MM.1S (cell line): ENCODE measurements around the gene KLK1.

Experiments
- DNase-seq: peaks from one replicate; pipeline ENCODE4 v3.0.0-alpha.2; 2015
- H2AFZ ChIP-seq: fragments of 300-600 bp; sonication (generic); 2 replicates; pipeline ENCODE4 v1.6.0; 2016; ENCODE audit warnings: antibody characterized with exemption, low read length
- H3F3A ChIP-seq: fragments of 300-600 bp; sonication (generic); 2 replicates; pipeline ENCODE4 v1.6.1; 2016; ENCODE audit warnings: mild to moderate bottlenecking, antibody characterized with exemption, low read length, moderate library complexity, mixed read lengths; ENCODE audit not compliant: insufficient read depth
- H3K27ac ChIP-seq: fragments of 300-600 bp; sonication (generic); 2 replicates; pipeline ENCODE4 v1.5.1; 2016; ENCODE audit warnings: mild to moderate bottlenecking, low read length
- H3K27me3 ChIP-seq: fragments of 300-600 bp; sonication (generic); replicated peaks from 2 replicates; pipeline ENCODE4 v1.6.0; 2016; ENCODE audit warnings: low read length; ENCODE audit not compliant: insufficient read depth
- H3K36me3 ChIP-seq: fragments of 300-600 bp; sonication (generic); replicated peaks from 2 replicates; pipeline ENCODE4 v1.6.1; 2016; ENCODE audit warnings: mild to moderate bottlenecking, low read length, mixed read lengths; ENCODE audit not compliant: insufficient read depth
- H3K4me1 ChIP-seq: fragments of 300-600 bp; sonication (generic); 2 replicates; pipeline ENCODE4 v1.6.1; 2016; ENCODE audit warnings: low read length, mixed read lengths
- H3K4me2 ChIP-seq: fragments of 300-600 bp; sonication (generic); 2 replicates; pipeline ENCODE4 v1.6.0; 2016; ENCODE audit warnings: low read depth, low read length
- H3K4me3 ChIP-seq: fragments of 300-600 bp; sonication (generic); 2 replicates; pipeline ENCODE4 v1.5.1; 2016; ENCODE audit warnings: low read length, mixed read lengths
- H3K79me2 ChIP-seq: fragments of 300-600 bp; sonication (generic); 2 replicates; pipeline ENCODE4 v1.6.1; 2016; ENCODE audit warnings: mixed run types, low read length, mixed read lengths
- H3K9ac ChIP-seq: fragments of 300-600 bp; sonication (generic); 2 replicates; pipeline ENCODE4 v1.6.1; 2016; ENCODE audit warnings: low read length, mixed read lengths
- H3K9me2 ChIP-seq: fragments of 300-600 bp; sonication (generic); replicated peaks from 2 replicates; pipeline ENCODE4 v1.6.1; 2016; ENCODE audit warnings: mild to moderate bottlenecking, low read length, mixed read lengths; ENCODE audit not compliant: insufficient read depth
- H3K9me3 ChIP-seq: fragments of 300-600 bp; sonication (generic); replicated peaks from 2 replicates; pipeline ENCODE4 v1.6.1; 2016; ENCODE audit warnings: mild to moderate bottlenecking, low read length, mixed read lengths; ENCODE audit not compliant: insufficient read depth
- H4K20me1 ChIP-seq: fragments of 300-600 bp; sonication (generic); 2 replicates; pipeline ENCODE4 v1.6.1; 2016; ENCODE audit warnings: mild to moderate bottlenecking, low read length, moderate library complexity, mixed read lengths; ENCODE audit not compliant: insufficient read depth
- CTCF ChIP-seq: fragments of 300-600 bp; sonication (generic); IDR thresholded peaks from 2 replicates; pipeline ENCODE4 v1.5.1; 2016; ENCODE audit warnings: antibody characterized with exemption, low read length, mixed read lengths
- EZH2 ChIP-seq: fragments of 300-600 bp; sonication (generic); optimal IDR thresholded peaks from 2 replicates; pipeline ENCODE3; 2017; ENCODE audit warnings: low read depth, mild to moderate bottlenecking, antibody characterized with exemption, low read length, mixed read lengths
- EZH2phosphoT487 ChIP-seq: fragments of 300-600 bp; sonication (generic); IDR thresholded peaks from 2 replicates; pipeline ENCODE4 v1.6.1; 2018; ENCODE audit warnings: antibody characterized with exemption, low read length

Gene KLK1

GRCh38 chr19:50854636-50855410 lies 31.2 kb upstream of the KLK1 start, which contains the start of gene KLK3:
KLK3 (plus strand) TSS chr19:50854915; CDS start chr19:50854956, 41 bp downstream.
- no peaks in the 10 kb centered on the region for H3K9me2 ChIP-seq
- no peaks in the 10 kb centered on the region for H3K9me3 ChIP-seq
- no peak within 1 kb of the TSS for H3K27ac ChIP-seq
- H3K4me1 ChIP-seq, result no peaks in the 10 kb centered on the region
- no peaks in the 10 kb centered on the region for H3K79me2 ChIP-seq
- no peaks in the 10 kb centered on the region for H4K20me1 ChIP-seq
- DNase-seq, result no peak
- H3K4me3 ChIP-seq, result no peak within 1 kb of the TSS
- no peaks in the 10 kb centered on the region for H3K36me3 ChIP-seq
- TF ChIP-seq CTCF, result no peak
- no peak for TF ChIP-seq EZH2
- no peak for TF ChIP-seq EZH2phosphoT487
- no peak within 1 kb of the TSS for H2AFZ ChIP-seq
- no peak within 1 kb of the TSS for H3K9ac ChIP-seq
- H3K27me3 ChIP-seq, result peaks cover 46% of the 10 kb centered on the region
- H3K4me2 ChIP-seq, result no peak within 1 kb of the TSS
- H3F3A ChIP-seq, result no peaks in the 10 kb centered on the region

GRCh38 chr19:50851620-50852019 lies 28.0 kb upstream of the KLK1 start:
- no peaks in the 10 kb centered on the region for H3K4me1 ChIP-seq
- no peaks in the 10 kb centered on the region for H3F3A ChIP-seq
- H3K9me3 ChIP-seq, result no peaks in the 10 kb centered on the region
- no peak overlapping the region for H3K9ac ChIP-seq
- no peak overlapping the region for H2AFZ ChIP-seq
- DNase-seq, result no peak
- no peaks in the 10 kb centered on the region for H4K20me1 ChIP-seq
- H3K4me3 ChIP-seq, result no peak overlapping the region
- no peaks in the 10 kb centered on the region for H3K79me2 ChIP-seq
- TF ChIP-seq EZH2phosphoT487 (no peak), EZH2 (no peak), CTCF (no peak)
- H3K9me2 ChIP-seq, result no peaks in the 10 kb centered on the region
- no peaks in the 10 kb centered on the region for H3K36me3 ChIP-seq
- no peak overlapping the region for H3K4me2 ChIP-seq
- H3K27me3 ChIP-seq, result peaks cover 37% of the 10 kb centered on the region
- H3K27ac ChIP-seq, result no peak overlapping the region

- H3K79me2 ChIP-seq, result no peaks in the 10 kb centered on the region
These were observed 27.2 kb upstream of the KLK1 start for GRCh38 chr19:50850738-50851137.

More at GRCh38 chr19:50850738-50851137, 27.2 kb upstream of the KLK1 start:
- Histone ChIP-seq H2AFZ (no peak overlapping the region), H4K20me1 (no peaks in the 10 kb centered on the region), H3K36me3 (no peaks in the 10 kb centered on the region), H3K4me1 (no peaks in the 10 kb centered on the region), H3K9me2 (no peaks in the 10 kb centered on the region), H3F3A (no peaks in the 10 kb centered on the region), H3K4me2 (no peak overlapping the region), H3K9me3 (no peaks in the 10 kb centered on the region), H3K27me3 (peaks cover 45% of the 10 kb centered on the region), H3K9ac (no peak overlapping the region), H3K27ac (no peak overlapping the region), H3K4me3 (no peak overlapping the region)
- DNase-seq, result no peak
- no peak for TF ChIP-seq EZH2phosphoT487
